GM13976 (cell line): ENCODE results near the gene ZFAND6.
"Not testable (repeated sequence)": the region's sequence is repeated elsewhere in the genome, so short reads cannot be mapped to it uniquely, and the experiment has no call there.

Experiments used
- DNase-seq: peaks from one replicate; pipeline ENCODE4 v3.0.0; 2012; ENCODE audit warnings: low spot score
- in situ Hi-C: fragments of 300-500 bp; cut with MboI; formaldehyde crosslinking; loops from one replicate; pipeline ENCODE4 v1.12.0; 2022; ENCODE audit warnings: low sequenced_read_pairs, mixed read lengths, inconsistent platforms; ENCODE audit not compliant: unreplicated experiment
- TF ChIP-seq, protein P1 (sequence below): IDR thresholded peaks from 2 replicates; pipeline ENCODE4 v1.5.1; 2012; ENCODE audit warnings: borderline replicate concordance, mild to moderate bottlenecking; ENCODE audit not compliant: insufficient read depth; ENCODE audit errors: extremely low read depth, missing control alignments, control extremely low read depth

ZFAND6 gene

DNA sequence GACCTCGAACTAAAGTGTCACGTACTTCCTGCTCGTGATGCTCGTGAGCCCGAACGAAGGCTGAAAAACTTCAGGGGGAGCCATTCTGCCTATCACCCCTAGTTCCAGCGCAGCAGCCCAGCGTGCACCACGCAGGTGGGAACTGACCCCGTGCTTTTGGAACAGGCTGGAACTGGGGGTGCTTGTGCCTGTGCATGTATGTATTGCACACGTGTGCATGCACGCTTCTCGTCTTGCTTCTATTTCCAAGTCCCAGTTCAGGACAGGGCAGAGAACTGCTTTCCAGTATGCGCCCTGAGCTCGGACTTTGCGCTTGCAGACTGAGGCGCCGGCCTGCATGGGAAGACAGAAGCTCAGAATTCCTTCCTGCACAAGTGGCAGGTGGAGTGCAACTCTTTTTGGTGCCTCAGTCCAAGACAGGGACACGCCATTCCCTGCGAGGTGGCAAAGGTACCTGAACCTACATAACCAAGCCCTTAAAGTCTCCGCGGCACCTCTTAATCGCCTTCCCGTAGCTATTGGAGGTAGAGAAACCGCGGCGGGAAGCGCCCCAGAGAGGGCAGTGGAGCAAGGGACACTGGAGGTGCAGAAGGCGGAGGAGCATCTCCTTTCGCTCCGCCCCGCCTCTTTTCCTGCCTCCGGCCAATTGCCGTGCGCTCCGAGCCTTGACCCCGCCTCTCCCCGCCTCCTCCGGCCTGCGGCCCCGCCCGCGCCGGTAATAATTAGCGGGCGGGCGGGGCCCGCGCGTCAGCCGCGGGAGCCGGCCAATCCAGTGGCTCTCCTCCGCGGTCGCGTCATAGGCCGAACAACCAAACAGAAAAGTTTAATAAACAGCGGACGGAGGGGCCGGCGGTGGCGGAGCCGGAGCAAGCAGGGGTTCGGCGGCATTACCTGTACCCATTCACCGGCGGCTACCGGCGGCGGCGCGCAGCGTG lies at the start of gene ZFAND6:
TSS of gene ZFAND6 (plus strand) at position 826 of the 935 bp plus-strand sequence. CDS start 60,669 bp downstream, outside the sequence.
- in situ Hi-C loops: no loop called here
- TF ChIP-seq, protein P1, sequence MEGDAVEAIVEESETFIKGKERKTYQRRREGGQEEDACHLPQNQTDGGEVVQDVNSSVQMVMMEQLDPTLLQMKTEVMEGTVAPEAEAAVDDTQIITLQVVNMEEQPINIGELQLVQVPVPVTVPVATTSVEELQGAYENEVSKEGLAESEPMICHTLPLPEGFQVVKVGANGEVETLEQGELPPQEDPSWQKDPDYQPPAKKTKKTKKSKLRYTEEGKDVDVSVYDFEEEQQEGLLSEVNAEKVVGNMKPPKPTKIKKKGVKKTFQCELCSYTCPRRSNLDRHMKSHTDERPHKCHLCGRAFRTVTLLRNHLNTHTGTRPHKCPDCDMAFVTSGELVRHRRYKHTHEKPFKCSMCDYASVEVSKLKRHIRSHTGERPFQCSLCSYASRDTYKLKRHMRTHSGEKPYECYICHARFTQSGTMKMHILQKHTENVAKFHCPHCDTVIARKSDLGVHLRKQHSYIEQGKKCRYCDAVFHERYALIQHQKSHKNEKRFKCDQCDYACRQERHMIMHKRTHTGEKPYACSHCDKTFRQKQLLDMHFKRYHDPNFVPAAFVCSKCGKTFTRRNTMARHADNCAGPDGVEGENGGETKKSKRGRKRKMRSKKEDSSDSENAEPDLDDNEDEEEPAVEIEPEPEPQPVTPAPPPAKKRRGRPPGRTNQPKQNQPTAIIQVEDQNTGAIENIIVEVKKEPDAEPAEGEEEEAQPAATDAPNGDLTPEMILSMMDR: peak; percentile 21
- DNase-seq: peak; percentile 94

DNA sequence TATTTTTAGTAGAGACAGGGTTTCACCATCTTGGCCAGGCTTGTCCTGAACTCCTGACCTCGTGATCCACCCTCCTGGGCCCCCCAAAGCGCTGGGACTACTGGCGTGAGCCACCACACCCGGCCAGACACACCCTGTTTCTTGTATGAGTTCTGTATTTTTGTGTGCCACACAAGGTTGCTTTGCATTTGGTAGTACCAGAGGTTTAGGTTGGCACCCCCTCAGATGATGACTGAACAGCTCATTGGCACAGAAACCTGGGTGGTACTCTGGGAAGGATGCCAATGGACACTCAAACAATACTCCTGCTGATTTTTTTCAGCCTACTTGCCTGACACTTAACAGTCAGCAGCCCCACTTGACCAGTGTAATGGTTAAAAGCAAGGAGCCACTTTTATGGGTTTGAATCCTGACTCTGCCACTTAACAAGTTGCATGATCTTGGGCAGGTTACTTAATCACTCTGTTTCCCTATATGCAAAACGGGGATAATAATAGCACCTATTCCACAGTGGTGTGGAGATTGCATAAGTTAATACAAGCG lies 49.3 kb upstream of the ZFAND6 start:
- in situ Hi-C loops: no loop called here
- no peak for DNase-seq
- TF ChIP-seq, protein P1: no peak

DNA sequence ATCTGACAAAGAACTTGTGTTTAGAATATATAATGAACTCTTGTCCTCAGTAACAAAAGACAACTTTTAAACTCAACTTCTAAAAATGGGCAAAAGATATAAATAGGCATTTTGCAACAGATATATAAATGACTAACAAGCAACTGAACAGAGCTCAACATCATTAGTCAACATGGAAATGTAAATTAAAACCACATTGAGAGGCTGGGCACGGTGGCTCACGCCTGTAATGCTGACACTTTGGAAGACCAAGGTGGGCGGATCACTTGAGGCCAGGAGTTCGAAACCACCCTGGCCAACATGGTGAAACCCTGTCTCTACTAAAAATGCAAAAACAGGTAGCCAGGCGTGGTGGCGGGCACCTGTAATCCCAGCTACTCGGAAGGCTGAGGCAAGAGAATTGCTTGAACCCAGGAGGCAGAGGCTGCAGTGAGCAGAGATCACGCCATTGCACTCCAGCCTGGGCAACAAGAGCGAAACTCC lies 48.4 kb upstream of the ZFAND6 start:
- DNase-seq, in situ Hi-C loops: not testable (repeated sequence)

DNA sequence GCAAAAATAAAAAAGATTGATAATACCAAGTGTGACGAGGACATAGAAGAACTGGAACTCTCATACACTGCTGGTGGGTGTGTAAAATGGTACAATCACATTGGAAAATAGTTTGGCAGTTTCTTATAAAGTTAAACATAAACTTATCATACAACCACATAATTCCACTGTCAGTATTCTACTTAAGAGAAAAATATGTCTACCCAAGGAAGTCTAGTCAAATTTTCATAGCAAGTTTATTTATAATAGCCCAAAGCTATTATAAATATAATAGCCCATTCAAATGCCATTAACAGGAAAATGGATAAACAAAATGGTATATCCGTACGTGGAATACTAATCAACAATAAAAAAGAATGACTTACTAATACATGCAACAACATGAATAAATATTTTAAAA lies 47.9 kb upstream of the ZFAND6 start:
- TF ChIP-seq, protein P1: no peak
- in situ Hi-C loops: no loop called here
- no peak for DNase-seq

DNA sequence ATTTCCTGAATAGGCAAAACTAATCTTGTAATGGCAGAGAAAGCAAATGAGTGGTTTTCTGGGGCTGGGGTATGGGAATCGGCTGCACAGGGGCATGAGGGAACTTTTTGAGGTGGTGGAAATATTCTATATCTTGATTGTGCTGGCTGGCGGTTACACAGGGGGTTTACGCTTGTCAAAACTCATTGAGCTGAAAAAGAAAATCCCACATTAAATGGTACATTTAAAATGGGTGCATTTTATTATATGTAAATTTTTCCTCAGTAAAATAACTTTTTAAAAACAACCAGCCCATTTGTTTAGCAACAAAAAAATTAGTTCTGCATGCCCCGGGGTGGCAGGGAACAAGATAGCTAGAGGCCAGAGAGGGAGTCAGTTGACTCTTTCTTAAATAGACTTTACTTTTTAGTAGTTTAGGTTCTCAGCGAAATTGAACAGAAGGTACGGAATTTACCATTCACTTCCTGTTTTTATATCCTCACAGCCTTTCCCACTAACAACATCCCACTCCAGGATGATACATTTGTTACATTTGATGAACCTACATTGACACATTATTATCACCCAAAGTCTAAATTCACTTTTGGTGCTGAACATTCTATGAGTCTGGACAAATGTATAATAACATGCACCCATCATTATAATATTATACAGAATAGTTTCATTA lies 47.3 kb upstream of the ZFAND6 start:
- TF ChIP-seq, protein P1: no peak
- in situ Hi-C loops: no loop called here
- no peak for DNase-seq

DNA sequence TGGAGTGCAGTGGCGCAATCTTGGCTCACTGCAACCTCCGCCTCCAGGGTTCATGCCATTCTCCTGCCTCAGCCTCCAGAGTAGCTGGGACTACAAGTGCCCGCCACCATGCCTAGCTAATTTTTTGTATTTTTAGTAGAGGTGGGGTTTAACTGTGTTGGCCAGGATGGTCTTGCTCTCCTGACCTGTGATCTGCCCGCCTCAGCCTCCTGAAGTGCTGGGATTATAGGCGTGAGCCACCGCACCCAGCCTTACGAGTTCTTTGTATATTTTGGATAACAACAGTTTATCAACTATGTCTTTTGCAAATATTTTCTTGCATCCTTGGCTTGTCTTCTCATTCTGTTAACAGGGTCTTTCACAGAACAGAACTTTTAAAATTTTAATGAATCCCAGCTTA lies 45.3 kb upstream of the ZFAND6 start:
- DNase-seq, in situ Hi-C loops: not testable (repeated sequence)

DNA sequence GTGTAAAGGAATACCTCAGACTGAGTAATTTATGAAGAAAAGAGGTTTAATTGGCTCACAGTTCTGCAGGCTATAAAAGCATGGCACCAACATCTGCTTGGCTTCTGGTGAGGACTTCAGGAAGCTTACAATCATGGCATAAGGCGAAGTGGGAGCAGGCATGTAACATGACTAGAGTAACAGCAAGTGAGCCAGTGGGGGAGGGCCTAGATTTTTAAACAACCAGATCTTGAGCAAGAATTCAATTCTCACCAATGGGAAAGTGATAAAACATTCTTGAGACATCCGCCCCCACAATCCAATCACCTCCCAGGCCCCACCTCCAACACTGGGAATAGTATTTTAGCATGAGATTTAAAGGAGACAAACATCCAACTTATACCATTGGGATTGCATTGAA lies 44.3 kb upstream of the ZFAND6 start:
- TF ChIP-seq, protein P1: no peak
- no peak for DNase-seq
- in situ Hi-C loops: no loop called here

DNA sequence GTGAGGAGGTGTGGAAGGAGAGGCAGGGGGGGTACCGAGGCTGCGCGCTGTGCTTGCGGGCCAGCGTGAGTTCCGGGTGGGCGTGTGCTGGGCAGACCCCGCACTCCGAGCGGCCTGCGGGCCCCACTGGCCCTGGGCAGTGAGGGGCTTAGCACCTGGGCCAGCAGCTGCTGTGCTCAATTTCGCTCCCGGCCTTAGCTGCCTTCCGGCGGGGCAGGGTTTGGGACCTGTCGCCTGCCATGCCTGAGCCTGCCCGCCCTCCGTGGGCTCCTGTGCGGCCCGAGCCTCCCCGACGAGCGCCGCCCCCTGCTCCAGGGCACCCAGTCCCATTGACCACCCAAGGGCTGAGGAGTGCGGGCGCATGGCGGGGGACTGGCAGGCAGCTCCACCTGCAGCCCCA lies 43.0 kb upstream of the ZFAND6 start:
- in situ Hi-C loops, DNase-seq: not testable (repeated sequence)

DNA sequence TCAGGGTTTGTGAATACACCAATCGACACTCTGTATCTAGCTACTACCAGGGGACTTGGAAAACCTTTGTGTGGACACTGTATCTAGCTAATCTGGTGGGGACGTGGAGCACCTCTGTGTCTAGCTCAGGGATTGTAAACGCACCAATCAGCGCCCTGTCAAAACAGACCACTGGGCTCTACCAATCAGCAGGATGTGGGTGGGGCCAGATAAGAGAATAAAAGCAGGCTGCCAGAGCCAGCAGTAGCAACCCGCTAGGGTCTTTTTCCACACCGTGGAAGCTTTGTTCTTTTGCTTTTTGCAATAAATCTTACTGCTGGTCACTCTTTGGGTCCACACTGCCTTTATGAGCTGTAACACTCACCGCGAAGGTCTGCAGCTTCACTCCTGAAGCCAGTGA lies 42.3 kb upstream of the ZFAND6 start:
- in situ Hi-C loops, DNase-seq: not testable (repeated sequence)
